ENCODE data around the gene OR2B6. TPM values are rescaled to one million over a fixed set of nuclear protein-coding genes. Genes with fewer than 3 reads are reported as not detected.

Gene OR2B6
- total and polyA plus RNA-seq, 2 of the 8 experiments (the other 6 are each of a cell fraction or from before 2014, with no cell fraction given) = 0.26 TPM; not detected in 1

DNA sequence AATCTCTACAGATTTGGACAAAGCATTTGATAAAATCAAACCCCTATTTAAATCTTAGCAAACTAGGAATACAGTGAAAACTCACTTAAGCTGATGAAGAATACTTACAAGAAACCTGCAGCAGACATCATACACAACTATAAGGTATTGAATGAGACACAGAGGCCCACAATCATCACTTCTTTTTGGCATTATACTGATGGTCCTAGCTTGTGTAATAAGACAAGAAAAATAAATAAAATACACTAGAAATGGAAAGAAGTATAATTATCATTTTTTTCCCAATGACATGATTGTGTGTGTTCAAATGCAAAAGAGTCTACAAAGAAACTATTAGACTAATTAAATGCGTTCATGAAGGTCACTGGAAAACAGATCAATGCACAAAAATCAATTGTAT, 8.8 kb upstream of the OR2B6 start (continued):
- TF ChIP-seq, protein P1, sequence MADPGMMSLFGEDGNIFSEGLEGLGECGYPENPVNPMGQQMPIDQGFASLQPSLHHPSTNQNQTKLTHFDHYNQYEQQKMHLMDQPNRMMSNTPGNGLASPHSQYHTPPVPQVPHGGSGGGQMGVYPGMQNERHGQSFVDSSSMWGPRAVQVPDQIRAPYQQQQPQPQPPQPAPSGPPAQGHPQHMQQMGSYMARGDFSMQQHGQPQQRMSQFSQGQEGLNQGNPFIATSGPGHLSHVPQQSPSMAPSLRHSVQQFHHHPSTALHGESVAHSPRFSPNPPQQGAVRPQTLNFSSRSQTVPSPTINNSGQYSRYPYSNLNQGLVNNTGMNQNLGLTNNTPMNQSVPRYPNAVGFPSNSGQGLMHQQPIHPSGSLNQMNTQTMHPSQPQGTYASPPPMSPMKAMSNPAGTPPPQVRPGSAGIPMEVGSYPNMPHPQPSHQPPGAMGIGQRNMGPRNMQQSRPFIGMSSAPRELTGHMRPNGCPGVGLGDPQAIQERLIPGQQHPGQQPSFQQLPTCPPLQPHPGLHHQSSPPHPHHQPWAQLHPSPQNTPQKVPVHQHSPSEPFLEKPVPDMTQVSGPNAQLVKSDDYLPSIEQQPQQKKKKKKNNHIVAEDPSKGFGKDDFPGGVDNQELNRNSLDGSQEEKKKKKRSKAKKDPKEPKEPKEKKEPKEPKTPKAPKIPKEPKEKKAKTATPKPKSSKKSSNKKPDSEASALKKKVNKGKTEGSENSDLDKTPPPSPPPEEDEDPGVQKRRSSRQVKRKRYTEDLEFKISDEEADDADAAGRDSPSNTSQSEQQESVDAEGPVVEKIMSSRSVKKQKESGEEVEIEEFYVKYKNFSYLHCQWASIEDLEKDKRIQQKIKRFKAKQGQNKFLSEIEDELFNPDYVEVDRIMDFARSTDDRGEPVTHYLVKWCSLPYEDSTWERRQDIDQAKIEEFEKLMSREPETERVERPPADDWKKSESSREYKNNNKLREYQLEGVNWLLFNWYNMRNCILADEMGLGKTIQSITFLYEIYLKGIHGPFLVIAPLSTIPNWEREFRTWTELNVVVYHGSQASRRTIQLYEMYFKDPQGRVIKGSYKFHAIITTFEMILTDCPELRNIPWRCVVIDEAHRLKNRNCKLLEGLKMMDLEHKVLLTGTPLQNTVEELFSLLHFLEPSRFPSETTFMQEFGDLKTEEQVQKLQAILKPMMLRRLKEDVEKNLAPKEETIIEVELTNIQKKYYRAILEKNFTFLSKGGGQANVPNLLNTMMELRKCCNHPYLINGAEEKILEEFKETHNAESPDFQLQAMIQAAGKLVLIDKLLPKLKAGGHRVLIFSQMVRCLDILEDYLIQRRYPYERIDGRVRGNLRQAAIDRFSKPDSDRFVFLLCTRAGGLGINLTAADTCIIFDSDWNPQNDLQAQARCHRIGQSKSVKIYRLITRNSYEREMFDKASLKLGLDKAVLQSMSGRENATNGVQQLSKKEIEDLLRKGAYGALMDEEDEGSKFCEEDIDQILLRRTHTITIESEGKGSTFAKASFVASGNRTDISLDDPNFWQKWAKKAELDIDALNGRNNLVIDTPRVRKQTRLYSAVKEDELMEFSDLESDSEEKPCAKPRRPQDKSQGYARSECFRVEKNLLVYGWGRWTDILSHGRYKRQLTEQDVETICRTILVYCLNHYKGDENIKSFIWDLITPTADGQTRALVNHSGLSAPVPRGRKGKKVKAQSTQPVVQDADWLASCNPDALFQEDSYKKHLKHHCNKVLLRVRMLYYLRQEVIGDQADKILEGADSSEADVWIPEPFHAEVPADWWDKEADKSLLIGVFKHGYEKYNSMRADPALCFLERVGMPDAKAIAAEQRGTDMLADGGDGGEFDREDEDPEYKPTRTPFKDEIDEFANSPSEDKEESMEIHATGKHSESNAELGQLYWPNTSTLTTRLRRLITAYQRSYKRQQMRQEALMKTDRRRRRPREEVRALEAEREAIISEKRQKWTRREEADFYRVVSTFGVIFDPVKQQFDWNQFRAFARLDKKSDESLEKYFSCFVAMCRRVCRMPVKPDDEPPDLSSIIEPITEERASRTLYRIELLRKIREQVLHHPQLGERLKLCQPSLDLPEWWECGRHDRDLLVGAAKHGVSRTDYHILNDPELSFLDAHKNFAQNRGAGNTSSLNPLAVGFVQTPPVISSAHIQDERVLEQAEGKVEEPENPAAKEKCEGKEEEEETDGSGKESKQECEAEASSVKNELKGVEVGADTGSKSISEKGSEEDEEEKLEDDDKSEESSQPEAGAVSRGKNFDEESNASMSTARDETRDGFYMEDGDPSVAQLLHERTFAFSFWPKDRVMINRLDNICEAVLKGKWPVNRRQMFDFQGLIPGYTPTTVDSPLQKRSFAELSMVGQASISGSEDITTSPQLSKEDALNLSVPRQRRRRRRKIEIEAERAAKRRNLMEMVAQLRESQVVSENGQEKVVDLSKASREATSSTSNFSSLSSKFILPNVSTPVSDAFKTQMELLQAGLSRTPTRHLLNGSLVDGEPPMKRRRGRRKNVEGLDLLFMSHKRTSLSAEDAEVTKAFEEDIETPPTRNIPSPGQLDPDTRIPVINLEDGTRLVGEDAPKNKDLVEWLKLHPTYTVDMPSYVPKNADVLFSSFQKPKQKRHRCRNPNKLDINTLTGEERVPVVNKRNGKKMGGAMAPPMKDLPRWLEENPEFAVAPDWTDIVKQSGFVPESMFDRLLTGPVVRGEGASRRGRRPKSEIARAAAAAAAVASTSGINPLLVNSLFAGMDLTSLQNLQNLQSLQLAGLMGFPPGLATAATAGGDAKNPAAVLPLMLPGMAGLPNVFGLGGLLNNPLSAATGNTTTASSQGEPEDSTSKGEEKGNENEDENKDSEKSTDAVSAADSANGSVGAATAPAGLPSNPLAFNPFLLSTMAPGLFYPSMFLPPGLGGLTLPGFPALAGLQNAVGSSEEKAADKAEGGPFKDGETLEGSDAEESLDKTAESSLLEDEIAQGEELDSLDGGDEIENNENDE (IDR thresholded peaks at IDR 0.05; ENCODE audit: insufficient replicate concordance, low read length) = no peak
- TF ChIP-seq RAD21 (IDR thresholded peaks at IDR 0.05 in 1 of 2, conservative IDR thresholded peaks at IDR 0.05 in 1 of 2; ENCODE audit: low read depth in 2 of 2, low read length in 2 of 2) (no peak), TAF7 (optimal IDR thresholded peaks at IDR 0.05; ENCODE audit: borderline replicate concordance, low read depth, low read length) (no peak), CHD2 (IDR thresholded peaks at IDR 0.05; ENCODE audit: low read length) (no peak)
